GM21717 (cell line): ENCODE results near the gene ALDH9A1.
A peak's percentile ranks its signal among the peaks of the same experiment; 100 is the strongest.
"Not testable (repeated sequence)": the region's sequence is repeated elsewhere in the genome, so short reads cannot be mapped to it uniquely, and the experiment has no call there.

ENCODE experiments used
- ATAC-seq: cut with Tn5 transposase; IDR thresholded peaks from one replicate; pipeline ENCODE4 v1.9.1; 2021; ENCODE audit warnings: mild to moderate bottlenecking, moderate library complexity; ENCODE audit not compliant: unreplicated experiment

Gene ALDH9A1

DNA sequence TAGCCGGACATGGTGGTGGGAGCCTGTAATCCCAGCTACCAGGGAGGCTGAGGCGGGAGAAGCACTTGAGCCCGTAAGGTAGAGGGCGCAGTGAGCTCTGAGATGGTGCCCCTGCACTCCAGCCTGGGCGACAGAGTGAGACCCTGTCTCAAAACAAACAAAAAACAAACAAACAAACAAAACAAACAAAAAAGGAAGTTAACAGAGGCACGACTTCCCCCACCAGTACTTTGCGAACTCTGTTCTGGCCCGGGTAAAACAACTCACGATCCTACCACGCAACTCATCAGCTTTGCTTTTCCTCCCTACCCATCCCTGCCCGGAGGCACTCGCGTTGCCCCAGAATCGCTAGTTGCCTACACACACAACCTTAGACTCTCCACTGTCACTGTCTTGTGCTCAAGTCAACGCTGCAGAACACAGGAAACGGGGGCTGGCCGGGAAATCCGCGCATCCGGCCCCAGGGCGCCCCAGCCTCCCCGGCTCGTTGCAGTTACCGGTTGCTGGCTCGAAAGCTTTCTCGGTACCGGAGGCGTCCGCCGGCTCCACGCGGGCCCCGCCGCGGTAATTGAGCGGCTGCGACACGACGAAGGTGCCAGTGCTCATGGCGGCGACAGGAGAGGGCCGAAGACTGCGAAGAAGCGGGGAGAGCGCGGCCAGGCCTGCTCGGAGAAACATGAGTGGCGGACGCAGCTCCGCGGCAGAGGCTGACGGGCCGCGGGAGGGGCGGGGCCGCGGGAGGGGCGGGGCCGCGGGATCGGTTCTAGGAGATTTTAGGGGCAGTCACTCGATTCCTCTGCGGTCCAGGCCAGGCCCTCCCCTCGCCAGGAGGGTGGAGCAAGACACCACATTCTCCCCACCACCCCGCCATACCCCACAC lies at the start of gene ALDH9A1:
ALDH9A1 (minus strand) TSS at position 682 of the 880 bp plus-strand sequence; CDS start at position 678, 4 bp downstream.
- peak; percentile 93 for ATAC-seq

DNA sequence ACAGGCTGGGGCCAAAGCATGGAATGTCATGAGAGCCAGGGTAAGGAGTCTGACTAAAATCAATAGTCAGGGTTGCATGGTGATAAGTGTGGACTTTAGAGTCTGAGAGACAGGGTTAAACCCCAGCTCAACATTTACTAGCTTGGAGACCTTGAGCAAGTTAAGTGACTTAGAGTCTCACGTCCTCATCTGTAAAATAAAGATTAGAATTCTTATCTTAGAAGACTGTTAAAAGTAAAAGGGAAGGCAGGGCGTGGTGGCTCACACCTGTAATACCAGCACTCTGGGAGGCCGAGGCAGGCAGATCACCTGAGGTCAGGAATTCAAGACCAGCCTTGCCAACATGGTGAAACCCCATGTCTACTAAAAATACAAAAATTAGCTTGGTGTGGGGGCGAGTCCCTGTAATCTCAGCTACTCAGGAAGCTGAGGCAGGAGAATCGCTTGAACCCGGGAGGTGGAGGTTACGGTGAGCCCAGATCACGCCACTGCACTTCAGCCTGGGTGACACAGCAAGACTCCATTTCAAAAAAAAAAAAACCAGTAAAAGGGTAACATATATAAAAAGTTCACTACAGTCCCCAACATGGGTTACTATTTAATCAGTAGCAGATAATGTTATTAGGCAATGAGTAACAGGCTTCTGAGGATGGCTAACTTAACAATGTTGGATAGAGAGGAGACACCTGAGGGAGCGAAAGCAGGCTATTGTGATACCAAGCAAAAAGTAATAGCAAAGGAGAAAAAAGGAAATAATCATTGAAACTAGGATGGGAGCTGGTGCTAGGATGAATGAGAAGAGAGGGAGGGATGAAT lies 49.5 kb upstream of the ALDH9A1 start:
- ATAC-seq, result no peak

DNA sequence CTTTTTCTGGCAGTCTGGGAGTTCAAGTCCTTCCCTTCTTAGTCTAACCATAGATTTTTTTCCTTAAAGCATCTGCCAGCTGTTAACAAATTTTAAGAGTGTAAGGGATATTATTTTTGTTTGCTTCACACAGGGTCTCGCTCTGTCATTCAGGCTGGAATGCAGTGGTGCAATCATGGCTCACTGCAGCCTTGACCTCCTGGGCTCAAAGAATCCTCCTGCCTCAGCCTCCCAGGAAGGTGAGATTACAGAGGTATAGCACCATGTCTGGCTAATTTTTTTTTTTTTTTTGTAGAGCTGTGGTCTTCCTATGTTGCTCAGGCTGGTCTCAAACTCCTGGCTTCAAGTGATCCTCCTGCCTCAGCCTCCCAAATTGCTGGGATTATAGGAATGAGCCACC lies 46.6 kb upstream of the ALDH9A1 start:
- not testable (repeated sequence) for ATAC-seq

GRCh38 chr1:165742194-165742593 lies 43.8 kb upstream of the ALDH9A1 start:
- ATAC-seq, result no peak

- ATAC-seq, result peak; percentile 96
These were observed 40.4 kb upstream of the ALDH9A1 start for GRCh38 chr1:165738794-165739193.

- ATAC-seq, result no peak
These were observed 38.8 kb upstream of the ALDH9A1 start for GRCh38 chr1:165737196-165737595.

DNA sequence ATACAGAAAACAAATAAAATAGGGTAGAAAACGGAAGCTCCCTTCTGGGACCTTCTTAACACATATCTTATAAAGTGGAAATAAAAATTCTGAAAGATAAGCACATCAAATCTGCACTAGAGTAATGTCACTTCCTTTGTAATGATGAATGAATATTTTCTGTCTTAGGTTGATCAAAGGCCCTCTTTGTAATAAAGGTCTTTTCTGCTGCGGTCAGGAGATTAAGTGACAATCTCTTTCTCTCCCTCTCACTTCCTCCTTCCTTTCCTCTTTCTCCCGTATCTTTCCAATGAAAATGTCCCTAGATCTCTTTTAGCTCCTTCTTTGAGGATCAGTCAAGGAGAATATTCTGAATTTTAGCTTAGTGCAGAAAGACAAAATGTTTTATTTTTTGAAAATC lies 36.5 kb upstream of the ALDH9A1 start:
- no peak for ATAC-seq

DNA sequence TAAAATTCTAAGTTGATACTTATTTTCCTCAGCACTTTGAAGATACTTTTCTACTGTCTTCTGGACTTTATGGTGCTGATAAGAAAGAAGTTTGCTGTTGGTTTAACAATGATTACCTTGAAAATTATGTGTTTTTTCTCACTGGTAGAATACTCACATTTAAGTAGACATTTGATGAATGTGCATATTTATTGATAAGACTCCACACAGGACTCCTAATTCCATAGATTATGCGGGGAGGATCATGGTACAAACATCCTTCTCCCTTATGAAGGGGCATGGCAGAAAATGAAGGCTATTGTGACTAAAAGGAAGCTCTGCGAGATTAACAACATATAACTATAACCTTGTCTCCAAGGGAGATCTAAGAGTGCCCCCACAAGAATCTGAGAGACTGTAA lies 28.5 kb upstream of the ALDH9A1 start:
- ATAC-seq, result no peak

DNA sequence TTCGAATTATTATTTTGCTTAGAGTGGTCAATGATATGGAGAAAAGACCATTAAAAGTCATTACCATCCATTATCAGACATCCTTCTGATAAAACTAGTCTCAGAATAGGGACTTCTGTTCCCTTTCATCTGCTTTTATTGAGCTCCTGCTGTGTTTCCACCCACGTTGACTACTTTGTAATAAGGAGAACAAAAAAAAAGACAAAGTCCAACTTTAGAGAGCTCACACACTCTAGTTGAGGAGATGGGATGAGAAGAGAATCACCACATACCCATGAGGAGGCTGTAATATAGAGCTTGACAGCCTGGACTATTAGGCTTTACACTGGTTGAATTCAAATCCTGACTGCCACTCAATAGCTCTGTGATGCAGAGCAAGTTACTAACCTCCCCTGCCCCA lies 27.8 kb upstream of the ALDH9A1 start:
- ATAC-seq, result no peak

- ATAC-seq, result no peak
These were observed 19.7 kb upstream of the ALDH9A1 start for GRCh38 chr1:165717918-165718515.

DNA sequence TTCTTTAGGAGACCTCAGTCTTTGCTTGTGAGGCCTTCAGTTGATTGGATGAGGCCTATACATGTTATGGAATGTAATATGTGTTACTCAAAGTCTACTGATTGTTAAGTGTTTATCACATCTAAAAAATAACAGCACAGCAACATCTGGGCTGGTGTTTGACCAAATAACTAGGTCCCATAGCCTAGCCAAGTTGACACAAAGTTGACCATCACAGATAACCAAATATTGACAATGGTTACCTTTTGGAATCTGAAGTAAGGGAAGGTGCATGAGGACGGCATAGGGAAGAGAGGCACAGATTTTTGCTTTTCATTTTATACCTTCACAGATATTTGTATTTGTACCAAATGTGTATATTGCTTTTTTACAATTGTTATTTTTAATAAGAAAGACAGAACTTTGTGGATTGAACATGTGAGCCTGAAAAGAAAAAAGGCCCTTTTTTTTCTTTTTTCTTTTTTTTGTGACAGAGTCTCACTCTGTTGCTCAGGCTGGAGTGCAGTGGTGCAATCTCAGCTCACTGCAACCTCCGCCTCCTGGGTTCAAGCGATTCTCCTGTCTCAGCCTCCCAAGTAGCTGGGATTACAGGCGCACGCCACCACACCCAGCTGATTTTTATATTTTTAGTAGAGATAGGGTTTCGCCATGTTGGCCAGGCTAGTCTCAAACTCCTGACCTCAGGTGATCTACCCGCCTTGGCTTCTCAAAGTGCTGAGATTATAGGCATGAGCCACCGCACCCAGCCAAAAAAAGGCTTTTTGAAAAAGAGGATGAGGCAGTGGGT lies 18.1 kb upstream of the ALDH9A1 start:
- not testable (repeated sequence) for ATAC-seq

GRCh38 chr1:165712764-165713163 lies 14.4 kb upstream of the ALDH9A1 start:
- ATAC-seq, result no peak

DNA sequence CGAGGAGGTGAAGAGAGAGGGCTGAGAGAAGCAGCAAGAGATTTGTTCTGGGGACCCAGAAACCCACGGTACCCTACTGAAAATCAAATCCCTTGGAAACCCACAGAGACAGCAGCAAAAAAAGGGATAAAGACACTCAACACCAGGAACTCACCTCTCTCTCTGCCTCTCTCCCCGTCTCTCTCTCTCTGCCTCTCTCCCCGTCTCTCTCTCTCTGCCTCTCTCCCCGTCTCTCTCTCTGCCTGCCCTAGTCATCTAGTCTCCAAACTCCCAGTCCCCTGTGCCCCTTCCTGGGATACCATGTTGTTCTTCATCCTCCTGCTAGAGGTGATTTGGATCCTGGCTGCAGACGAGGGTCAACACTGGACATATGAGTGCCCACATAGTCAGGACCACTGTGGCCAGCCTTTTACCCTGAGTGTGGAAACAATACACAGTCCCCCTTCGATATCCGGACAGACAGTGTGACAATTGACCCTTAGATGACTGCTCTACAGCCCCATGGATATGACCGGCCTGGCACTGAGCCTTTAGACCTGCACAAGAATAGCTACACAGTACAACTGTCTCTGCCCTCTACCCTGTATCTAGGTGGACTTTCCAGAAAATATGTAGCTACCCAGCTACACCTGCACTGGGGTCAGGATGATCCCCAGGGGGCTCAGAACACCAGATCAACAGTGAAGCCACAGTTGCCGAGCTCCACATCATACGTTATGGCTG lies 9.8 kb upstream of the ALDH9A1 start:
- no peak for ATAC-seq

GRCh38 chr1:165703648-165704047 lies 5.3 kb upstream of the ALDH9A1 start:
- no peak for ATAC-seq

GRCh38 chr1:165701922-165702321 lies 3.6 kb upstream of the ALDH9A1 start:
- ATAC-seq, result not testable (repeated sequence)

GRCh38 chr1:165699577-165699976 lies 1.2 kb upstream of the ALDH9A1 start:
- no peak for ATAC-seq

- ATAC-seq, result no peak
These were observed 345 bp upstream of the ALDH9A1 start for GRCh38 chr1:165698761-165699052.

GRCh38 chr1:165697491-165697880 lies 876 bp downstream of the ALDH9A1 start:
- ATAC-seq, result no peak

GRCh38 chr1:165696625-165697100 lies 1.7 kb downstream of the ALDH9A1 start:
- ATAC-seq, result no peak

GRCh38 chr1:165695031-165695430 lies 3.3 kb downstream of the ALDH9A1 start:
- no peak for ATAC-seq
